HG02623 (cell line): ENCODE results near the gene TMEM69.
"Not testable (repeated sequence)": the region's sequence is repeated elsewhere in the genome, so short reads cannot be mapped to it uniquely, and the experiment has no call there.

Source experiments
- ATAC-seq: cut with Tn5 transposase; IDR thresholded peaks from one replicate; pipeline ENCODE4 v1.9.1; 2021; ENCODE audit warnings: moderate library complexity; ENCODE audit not compliant: unreplicated experiment

The TMEM69 gene, protein sequence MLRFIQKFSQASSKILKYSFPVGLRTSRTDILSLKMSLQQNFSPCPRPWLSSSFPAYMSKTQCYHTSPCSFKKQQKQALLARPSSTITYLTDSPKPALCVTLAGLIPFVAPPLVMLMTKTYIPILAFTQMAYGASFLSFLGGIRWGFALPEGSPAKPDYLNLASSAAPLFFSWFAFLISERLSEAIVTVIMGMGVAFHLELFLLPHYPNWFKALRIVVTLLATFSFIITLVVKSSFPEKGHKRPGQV

GRCh38 chr1:45687754-45688740, at the start of gene TMEM69:
TSS of gene TMEM69 (plus strand) at chr1:45688181. CDS start at chr1:45691069, 2,888 bp downstream.
- no peak for ATAC-seq

GRCh38 chr1:45640293-45640692, 47.7 kb upstream of the TMEM69 start:
- ATAC-seq, result no peak

DNA sequence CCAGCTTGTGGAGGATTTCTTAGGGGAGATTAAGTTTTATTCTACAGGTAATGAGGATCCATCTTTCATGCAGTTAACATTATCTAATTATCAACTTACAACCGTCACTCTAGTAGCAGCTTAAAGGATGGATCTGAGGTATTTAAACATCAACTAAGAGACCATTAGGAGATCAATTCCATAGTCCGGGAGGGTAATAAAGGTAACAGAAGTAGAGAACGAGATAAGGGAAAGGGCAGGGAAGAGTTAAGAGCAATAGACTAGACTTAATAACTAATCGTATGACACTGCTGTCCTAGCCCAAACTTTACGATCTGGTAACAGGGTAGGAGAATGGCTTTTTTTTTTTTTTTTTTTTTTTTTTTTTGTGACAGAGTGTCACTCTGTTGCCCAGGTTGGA, 44.7 kb upstream of the TMEM69 start:
- ATAC-seq, result no peak

DNA sequence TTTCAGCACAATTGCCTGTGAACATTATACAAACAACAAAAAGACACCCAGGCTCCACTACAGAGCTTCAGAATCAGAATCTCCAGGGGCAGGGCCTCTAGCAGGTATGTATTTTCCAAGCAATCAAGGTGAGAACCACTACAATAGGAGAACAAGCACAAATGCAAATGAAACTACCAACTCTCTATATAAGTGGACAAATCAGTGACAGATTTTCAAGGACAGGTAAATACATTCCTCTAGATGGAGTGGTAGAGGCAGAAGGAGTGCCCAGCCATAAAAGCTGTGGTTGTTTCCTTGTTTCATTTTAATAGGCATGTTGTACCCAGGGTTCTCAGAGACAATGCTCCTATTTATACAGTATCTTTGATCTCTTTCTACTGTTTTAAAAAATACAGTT, 44.0 kb upstream of the TMEM69 start:
- ATAC-seq, result no peak

- ATAC-seq, result no peak
Measured at GRCh38 chr1:45644661-45645060, 43.3 kb upstream of the TMEM69 start.

DNA sequence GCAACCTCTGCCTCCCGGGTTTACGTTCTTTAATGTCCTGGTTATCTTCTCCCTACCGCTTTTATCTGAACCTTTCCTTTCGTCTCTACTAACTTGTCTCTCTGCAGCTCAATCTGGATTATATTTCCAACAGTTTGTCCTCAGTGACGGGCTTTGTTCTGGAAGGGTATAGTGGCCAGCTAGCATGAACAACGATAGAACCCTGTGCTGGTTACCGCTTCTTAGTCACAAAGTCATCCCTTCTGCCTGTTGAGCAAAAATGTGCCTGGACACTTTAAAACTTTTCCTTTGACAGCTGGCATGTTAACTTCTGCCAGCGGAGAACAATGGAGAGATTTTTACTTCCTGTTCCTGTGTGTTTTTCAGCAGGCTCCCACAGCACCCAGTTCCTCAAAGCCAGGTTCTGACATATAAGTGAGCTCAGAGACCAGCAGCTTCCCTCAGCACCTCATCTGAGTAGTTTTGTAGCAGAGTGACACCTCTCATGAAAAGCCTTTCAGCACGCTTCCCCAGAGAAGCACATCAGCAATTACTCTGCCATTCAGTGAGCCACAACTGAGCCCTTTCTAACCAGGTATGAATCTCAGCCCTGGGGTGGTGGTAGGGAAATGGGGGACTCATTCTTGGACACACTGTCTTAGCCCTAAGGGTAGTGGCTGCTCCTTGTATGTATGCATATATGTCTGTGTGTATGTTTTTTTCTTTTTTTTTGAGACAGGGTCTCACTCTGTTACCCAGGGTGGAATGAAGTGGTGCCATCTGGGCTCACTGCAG, 40.5 kb upstream of the TMEM69 start:
- no peak for ATAC-seq

GRCh38 chr1:45654540-45655280, 33.3 kb upstream of the TMEM69 start:
- no peak for ATAC-seq

DNA sequence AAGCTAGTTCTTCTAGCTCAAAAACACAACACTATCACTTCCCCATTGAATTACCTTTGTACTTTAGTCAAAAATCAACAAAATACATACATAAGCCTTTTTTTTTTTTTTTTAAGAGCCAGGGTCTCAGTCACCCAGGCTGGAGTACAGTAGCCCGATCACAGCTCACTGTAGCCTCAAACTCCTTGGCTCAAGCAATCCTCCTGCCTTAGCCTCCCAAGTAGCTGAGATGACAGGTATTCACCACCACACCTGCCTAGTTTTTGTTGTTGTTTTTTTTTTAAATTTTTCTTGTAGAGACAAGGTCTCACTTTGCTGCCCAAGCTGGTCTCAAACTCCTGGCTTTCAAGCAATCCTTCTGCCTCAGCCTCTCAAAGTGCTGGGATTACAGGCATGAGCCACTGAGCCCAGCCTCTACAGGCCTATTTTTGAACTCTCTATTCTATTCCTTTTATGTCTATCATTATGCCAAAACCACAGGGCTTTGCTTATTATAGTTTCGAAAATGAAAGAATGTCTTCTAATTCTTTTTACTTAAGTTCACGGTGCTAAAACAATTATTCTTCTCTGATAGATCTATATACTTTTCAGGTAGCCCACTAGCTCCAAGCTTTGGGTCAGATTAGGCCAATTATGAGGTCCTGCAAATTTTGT, 31.3 kb upstream of the TMEM69 start:
- ATAC-seq, result no peak

- ATAC-seq, result no peak
Measured at GRCh38 chr1:45658171-45658570, 29.8 kb upstream of the TMEM69 start.

DNA sequence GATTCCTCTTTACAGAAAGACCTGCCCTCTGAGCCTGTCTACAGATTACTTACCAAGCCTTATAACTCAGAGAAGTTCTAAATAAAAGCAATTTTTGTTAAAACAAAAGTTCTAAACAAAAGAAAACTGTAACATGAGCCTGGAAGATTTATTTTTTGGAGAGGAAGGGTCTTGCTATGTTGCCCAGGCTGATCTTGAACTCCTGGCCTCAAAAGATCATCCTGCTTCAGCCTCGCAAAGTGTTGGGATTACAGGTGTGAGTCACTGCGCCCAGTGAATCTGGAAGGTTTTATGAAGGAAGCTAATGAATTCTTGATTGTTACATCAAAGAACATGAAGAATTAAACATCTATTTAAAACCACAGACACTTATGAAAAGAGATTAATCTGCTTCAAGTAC, 28.8 kb upstream of the TMEM69 start:
- ATAC-seq, result no peak

GRCh38 chr1:45660336-45660735, 27.6 kb upstream of the TMEM69 start:
- ATAC-seq, result no peak

- no peak for ATAC-seq
Measured at GRCh38 chr1:45666836-45667235, 21.1 kb upstream of the TMEM69 start.

GRCh38 chr1:45667321-45668111, 20.5 kb upstream of the TMEM69 start:
- no peak for ATAC-seq

DNA sequence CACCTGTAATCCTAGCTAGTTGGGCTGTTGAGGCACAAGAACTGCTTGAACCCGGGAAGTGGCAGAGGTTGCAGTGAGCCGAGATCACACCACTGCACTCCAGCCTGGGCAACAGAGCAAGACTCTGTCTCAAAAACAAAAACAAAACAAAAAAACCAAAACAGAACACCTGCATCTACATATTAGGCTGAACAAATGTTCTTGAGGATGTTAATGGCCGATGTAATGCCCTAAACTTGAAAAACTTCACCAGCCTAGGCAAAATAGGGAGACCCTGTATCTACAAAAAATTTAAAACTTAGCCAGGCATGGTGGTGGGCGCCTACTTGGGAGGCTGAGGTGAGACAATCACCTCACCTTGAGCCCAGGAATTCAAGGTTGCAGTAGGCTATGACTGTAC, 19.5 kb upstream of the TMEM69 start:
- ATAC-seq, result no peak

DNA sequence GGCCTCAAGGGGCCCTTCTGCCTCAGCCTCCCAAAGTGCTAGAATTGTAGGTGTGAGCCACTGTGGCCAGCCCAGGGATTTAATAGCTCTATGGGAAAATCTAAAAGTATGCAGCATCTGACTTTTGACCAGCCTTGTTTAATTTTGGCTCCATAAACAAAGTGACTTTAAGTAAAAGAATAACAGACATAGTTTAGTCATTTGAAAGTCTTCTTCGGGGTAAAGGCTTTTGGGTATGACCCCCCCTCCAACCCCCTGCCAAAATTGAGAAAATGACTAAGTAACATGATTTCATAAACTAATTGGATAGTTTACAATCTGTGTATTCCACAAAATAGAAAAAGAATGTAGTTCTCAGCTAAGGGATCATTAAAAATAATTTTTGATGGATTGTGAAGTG, 18.6 kb upstream of the TMEM69 start:
- no peak for ATAC-seq

- no peak for ATAC-seq
Measured at GRCh38 chr1:45669859-45670655, 17.9 kb upstream of the TMEM69 start.

GRCh38 chr1:45673956-45674355, 14.0 kb upstream of the TMEM69 start:
- no peak for ATAC-seq

- ATAC-seq, result no peak
Measured at GRCh38 chr1:45674478-45674877, 13.5 kb upstream of the TMEM69 start.

DNA sequence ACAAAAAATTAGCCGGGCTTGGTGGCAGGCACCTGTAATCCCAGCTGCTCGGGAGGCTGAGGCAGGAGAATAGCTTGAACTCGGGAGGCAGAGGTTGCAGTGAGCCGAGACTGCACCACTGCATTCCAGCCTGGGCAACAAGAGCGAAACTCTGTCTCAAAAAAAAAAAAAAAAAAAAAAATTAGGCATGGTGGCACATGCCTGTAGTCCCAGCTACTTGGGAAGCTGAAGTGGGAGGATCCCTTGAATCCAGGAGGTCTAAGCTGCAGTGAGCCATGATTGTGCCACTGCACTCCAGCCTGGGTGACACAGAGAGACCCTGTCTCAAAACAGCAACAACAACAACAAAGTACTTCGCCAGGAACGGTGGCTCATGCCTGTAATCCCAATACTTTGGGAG, 11.4 kb upstream of the TMEM69 start:
- not testable (repeated sequence) for ATAC-seq
